Gastrocnemius medialis (tissue), 4 donors: ENCODE data around the gene VRK2.
"Not testable (repeated sequence)": the region's sequence is repeated elsewhere in the genome, so short reads cannot be mapped to it uniquely, and the experiment has no call there.

Experiments
- CTCF ChIP-seq, 5 experiments: fragments of 450-650 bp in 3 of 5; fragments of 200-600 bp in 2 of 5; sonication (generic) in 2 of 5; IDR thresholded peaks in 4 of 5; conservative IDR thresholded peaks in 1 of 5; 1 replicate in 4 of 5; 2 replicates in 1 of 5; pipeline ENCODE4 v1.5.1; 2016 to 2019; ENCODE audit warnings: antibody characterized with exemption in 5 of 5, mild to moderate bottlenecking in 3 of 5, moderate library complexity in 3 of 5
- POLR2A ChIP-seq, 2 donors: fragments of 450-650 bp; IDR thresholded peaks; one replicate each; pipeline ENCODE4 v1.6.1; 2017; ENCODE audit warnings: antibody characterized with exemption in 2 of 2, mild to moderate bottlenecking in 2 of 2, moderate library complexity in 2 of 2

GRCh38 chr2:58169845-58170244, 123.2 kb downstream of the VRK2 start:
- not testable (repeated sequence) for TF ChIP-seq POLR2A (IDR thresholded peaks at IDR 0.05); CTCF (IDR thresholded peaks at IDR 0.05 in 4 of 5, conservative IDR thresholded peaks at IDR 0.05 in 1 of 5)
